MM.1S (cell line): ENCODE data around the gene CTDNEP1.

ENCODE experiments used
- CTCF ChIP-seq: fragments of 300-600 bp; sonication (generic); IDR thresholded peaks from 2 replicates; pipeline ENCODE4 v1.5.1; 2016; ENCODE audit warnings: antibody characterized with exemption, low read length, mixed read lengths
- EZH2 ChIP-seq: fragments of 300-600 bp; sonication (generic); optimal IDR thresholded peaks from 2 replicates; pipeline ENCODE3; 2017; ENCODE audit warnings: low read depth, mild to moderate bottlenecking, antibody characterized with exemption, low read length, mixed read lengths

GRCh38 chr17:7205561-7205960 lies 46.0 kb downstream of the CTDNEP1 start:
- TF ChIP-seq EZH2 (no peak), CTCF (no peak)
